ENCODE measurements around the gene DYRK3.

- peak; percentile 87 for TF ChIP-seq CTCF (IDR thresholded peaks at IDR 0.05)
- no peak for TF ChIP-seq EZH2phosphoT487 (IDR thresholded peaks at IDR 0.05)
These were observed 23.1 kb downstream of the DYRK3 start for GRCh38 chr1:206658264-206658980.
